ENCODE measurements around the gene JADE2. TPM values are rescaled to one million over a fixed set of nuclear protein-coding genes. Genes with fewer than 3 reads are reported as not detected.

JADE2 gene
- total RNA-seq, 1 donor from 2014 or later = 3.0 TPM

GRCh38 chr5:134577796-134578577 lies 52.5 kb downstream of the JADE2 start:
- Mint-ChIP-seq H3K9me3 (ENCODE audit: unreplicated experiment) (no peaks in the 10 kb centered on the region), H3K27ac (ENCODE audit: unreplicated experiment) (no peak overlapping the region), H3K27me3 (ENCODE audit: unreplicated experiment) (no peaks in the 10 kb centered on the region), H3K36me3 (ENCODE audit: low read depth, unreplicated experiment) (peaks cover 4% of the 10 kb centered on the region), H3K4me3 (ENCODE audit: unreplicated experiment) (no peak overlapping the region), H3K4me1 (ENCODE audit: unreplicated experiment) (peaks cover 10% of the 10 kb centered on the region)
- TF ChIP-seq CTCF (IDR thresholded peaks at IDR 0.05; ENCODE audit: unreplicated experiment) = peak; percentile 75
- DNase-seq (ENCODE audit: low spot score) = peak; percentile 85

- H3K9me3 Mint-ChIP-seq (ENCODE audit: unreplicated experiment) = no peaks in the 10 kb centered on the region
- H3K27me3 Mint-ChIP-seq (ENCODE audit: unreplicated experiment) = peaks cover 3% of the 10 kb centered on the region
- no peak for DNase-seq (ENCODE audit: low spot score)
- peaks cover 4% of the 10 kb centered on the region for H3K36me3 Mint-ChIP-seq (ENCODE audit: low read depth, unreplicated experiment)
- H3K4me3 Mint-ChIP-seq (ENCODE audit: unreplicated experiment) = no peak overlapping the region
- TF ChIP-seq CTCF (IDR thresholded peaks at IDR 0.05; ENCODE audit: unreplicated experiment) = no peak
- no peak overlapping the region for H3K27ac Mint-ChIP-seq (ENCODE audit: unreplicated experiment)
- peaks cover 10% of the 10 kb centered on the region for H3K4me1 Mint-ChIP-seq (ENCODE audit: unreplicated experiment)
Observed at GRCh38 chr5:134578578-134579283, 53.3 kb downstream of the JADE2 start.

GRCh38 chr5:134579284-134579771 lies 53.9 kb downstream of the JADE2 start:
- Mint-ChIP-seq H3K4me1 (ENCODE audit: unreplicated experiment) (peaks cover 10% of the 10 kb centered on the region), H3K36me3 (ENCODE audit: low read depth, unreplicated experiment) (peaks cover 4% of the 10 kb centered on the region), H3K27ac (ENCODE audit: unreplicated experiment) (no peak overlapping the region), H3K4me3 (ENCODE audit: unreplicated experiment) (no peak overlapping the region), H3K27me3 (ENCODE audit: unreplicated experiment) (peaks cover 3% of the 10 kb centered on the region), H3K9me3 (ENCODE audit: unreplicated experiment) (no peaks in the 10 kb centered on the region)
- DNase-seq (ENCODE audit: low spot score) = no peak
- TF ChIP-seq CTCF (IDR thresholded peaks at IDR 0.05; ENCODE audit: unreplicated experiment) = no peak

- DNase-seq (ENCODE audit: low spot score) = no peak
- Mint-ChIP-seq H3K9me3 (ENCODE audit: unreplicated experiment) (no peaks in the 10 kb centered on the region), H3K4me3 (ENCODE audit: unreplicated experiment) (no peak overlapping the region), H3K27me3 (ENCODE audit: unreplicated experiment) (peaks cover 3% of the 10 kb centered on the region), H3K4me1 (ENCODE audit: unreplicated experiment) (peaks cover 10% of the 10 kb centered on the region), H3K27ac (ENCODE audit: unreplicated experiment) (no peak overlapping the region), H3K36me3 (ENCODE audit: low read depth, unreplicated experiment) (peaks cover 4% of the 10 kb centered on the region)
- no peak for TF ChIP-seq CTCF (IDR thresholded peaks at IDR 0.05; ENCODE audit: unreplicated experiment)
Observed at GRCh38 chr5:134580001-134580460, 54.6 kb downstream of the JADE2 start.

Data from endothelial cell (in vitro differentiated cells).